ENCODE measurements around the gene BGLAP.

BGLAP gene

DNA sequence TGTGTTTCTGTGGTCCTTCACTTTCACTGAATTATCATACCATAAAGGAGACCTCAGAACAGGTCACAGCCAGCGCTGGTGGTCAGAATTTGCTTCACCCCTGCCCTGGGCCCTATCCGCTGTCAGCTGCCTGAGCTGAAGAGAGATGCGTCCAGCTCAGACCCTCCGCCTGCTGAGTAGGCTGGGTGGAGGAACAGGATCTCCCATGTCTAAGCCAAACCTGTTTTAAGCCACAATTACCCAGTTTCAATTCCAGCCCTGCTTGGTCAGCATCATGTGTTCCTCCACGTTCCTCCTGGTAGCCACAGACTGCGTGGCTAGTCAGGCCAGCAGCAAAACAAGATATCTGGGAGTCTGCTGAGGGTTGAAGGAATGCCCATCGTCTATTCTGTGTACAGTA is 13.5 kb upstream of the BGLAP start:
- no peak for DNase-seq

DNA sequence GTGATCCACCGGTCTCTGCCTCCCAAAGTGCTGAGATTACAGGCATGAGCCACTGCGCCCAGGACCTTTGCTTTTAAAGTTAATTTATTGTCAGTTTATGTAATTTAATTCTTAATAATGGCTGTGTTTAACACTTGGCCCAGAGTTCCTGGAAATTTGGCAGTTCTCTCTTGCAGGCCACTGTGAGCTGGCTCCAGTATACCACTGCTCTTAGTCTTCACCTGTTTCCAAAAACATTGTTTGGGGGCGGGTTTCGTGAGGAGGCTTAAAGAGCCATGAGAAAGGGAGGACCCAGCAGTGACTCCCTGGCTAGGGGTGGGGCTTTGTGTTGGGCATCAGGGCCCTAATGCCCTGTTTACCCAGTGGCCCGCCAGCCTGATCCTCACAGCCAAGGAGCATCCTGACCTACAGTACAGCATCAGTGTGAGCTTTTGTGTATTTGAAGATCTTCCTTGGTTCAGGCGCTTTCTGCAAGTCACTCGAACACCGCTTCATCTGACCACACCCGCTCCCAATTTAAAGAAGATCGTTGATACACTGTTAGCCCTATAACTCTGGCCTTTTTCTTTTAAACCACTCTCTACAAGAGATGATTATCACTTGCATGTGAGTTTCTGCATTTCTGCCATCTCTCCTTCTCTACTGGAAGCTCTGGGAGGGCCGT is 12.0 kb upstream of the BGLAP start:
- no peak for DNase-seq

DNA sequence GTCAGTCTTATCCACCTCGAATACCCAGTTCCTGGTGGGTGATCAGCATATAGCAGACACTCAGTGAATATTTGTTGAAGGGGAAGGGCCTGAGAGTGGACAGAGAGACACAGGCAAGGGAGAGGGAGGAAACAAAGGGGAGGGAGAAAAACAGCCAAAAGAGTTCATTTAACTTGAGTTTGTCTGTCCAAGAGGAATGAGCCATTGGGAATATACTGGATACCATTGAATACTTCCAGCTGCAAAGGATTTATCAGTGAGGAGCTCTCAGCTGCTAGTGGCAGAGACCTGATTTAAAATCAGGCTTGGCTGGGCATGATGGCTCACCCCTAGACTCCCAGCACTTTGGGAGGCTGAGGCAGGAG is 11.5 kb upstream of the BGLAP start:
- no peak for DNase-seq

DNA sequence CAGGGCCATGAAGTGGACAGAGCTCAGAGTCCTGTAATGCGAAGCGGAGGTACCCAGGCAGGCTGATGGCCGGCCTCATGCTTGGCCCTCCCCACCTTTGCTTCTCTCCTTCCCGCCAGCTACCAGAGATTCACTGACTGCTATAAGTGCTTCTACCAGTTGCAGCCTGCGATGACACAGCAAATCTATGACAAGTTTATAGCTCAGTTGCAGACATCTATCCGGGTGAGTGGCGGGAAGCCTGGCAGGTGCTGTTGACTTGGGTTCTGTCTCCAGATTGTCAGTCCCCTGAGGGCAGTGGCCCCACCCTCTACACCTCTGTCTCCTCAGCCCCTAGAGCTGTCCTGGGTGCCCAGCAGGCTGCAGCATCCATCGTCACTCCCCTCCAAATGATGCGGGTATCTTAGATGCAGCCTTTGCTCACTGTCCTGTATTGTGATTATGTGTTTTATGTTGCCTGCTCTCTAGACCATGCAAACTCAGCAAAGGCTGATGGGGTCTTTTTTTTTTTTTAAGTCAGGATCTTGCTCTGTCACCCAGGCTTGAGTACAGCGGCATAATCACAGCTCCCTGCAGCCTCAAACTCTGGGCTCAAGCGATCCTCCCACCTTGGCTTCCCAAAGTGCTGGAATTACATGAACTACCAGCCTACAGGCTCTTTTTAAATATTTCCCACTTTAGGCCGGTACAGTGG is 9.6 kb upstream of the BGLAP start:
- DNase-seq = no peak

DNA sequence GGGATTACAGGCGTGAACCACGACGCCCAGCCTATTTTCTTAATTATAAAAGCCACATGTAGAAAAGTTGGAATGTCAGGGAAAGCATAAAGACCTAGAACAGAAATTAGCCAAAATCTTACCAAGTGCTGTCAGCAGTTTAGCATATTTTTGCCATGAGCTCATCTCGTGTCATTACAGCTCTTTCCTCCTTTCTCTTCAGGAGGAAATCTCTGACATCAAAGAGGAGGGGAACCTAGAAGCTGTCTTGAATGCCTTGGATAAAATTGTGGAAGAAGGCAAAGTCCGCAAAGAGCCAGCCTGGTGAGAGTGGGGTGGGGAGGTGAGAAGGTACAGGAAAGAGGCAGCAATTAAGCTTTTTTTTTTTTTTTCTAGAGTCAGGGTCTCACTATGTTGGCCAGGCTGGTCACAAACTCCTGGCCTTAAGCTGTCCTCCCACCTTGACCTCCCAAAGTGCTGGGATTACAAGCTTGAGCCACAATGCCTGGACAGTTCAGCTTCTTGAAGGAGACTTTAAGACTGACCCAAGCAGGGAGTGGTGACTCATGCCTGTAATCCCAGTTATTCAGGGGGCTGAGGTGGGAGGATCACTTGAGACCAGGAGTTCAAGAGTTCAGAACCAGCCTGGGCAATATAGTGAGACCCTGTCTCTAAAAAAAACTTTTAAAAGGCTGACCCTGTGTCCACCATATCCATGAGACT is 8.4 kb upstream of the BGLAP start:
- no peak for DNase-seq

DNA sequence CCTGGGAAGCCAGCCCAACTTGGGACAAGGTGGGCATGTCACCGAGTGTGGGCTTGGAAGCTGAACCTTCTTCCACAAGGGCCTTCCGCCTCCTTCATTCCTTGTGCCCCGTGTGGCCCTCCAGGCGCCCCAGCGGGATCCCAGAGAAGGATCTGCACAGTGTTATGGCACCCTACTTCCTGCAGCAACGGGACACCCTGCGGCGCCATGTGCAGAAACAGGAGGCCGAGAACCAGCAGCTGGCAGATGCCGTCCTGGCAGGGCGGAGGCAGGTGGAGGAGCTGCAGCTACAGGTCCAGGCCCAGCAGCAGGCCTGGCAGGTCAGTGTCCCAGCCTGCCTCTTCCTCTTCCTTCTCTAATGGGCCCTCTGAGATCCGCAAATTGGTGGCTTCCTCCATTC is 5.8 kb upstream of the BGLAP start:
- no peak for DNase-seq

DNA sequence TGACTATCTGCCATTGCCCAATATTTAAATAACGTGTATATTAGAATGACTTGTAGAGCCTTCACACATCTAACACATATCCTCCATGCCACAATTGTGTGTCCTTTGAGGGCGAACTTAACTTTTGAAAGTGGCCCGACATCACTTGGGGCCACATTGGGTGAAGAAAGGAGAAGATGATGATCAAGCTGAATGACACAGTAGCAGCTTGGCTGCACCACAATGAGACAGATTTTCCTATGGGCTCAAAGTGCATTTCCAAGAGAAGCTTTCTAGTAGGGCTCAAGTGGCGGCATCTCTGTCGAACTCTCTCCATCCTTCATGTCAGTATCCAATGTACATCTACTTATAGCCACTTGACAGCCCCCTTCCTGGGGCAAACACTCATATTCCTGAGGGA is 3.7 kb upstream of the BGLAP start:
- no peak for DNase-seq

DNA sequence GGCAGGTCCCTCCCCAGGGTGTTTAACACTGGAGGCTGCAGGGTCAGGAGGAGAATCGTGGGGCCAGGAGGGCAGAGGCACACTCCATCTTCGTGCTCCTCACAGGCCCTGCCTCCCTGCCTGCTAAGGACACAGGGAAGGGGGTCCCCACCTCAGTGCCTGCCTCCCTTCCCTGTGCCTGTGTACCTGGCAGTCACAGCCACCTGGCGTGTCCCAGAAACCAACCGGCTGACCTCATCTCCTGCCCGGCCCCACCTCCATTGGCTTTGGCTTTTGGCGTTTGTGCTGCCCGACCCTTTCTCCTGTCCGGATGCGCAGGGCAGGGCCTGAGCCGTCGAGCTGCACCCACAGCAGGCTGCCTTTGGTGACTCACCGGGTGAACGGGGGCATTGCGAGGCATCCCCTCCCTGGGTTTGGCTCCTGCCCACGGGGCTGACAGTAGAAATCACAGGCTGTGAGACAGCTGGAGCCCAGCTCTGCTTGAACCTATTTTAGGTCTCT is 623 bp upstream of the BGLAP start:
- no peak for DNase-seq

DNA sequence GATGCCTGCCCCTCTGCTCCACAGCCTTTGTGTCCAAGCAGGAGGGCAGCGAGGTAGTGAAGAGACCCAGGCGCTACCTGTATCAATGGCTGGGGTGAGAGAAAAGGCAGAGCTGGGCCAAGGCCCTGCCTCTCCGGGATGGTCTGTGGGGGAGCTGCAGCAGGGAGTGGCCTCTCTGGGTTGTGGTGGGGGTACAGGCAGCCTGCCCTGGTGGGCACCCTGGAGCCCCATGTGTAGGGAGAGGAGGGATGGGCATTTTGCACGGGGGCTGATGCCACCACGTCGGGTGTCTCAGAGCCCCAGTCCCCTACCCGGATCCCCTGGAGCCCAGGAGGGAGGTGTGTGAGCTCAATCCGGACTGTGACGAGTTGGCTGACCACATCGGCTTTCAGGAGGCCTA is 754 bp downstream of the BGLAP start:
- no peak for DNase-seq

DNA sequence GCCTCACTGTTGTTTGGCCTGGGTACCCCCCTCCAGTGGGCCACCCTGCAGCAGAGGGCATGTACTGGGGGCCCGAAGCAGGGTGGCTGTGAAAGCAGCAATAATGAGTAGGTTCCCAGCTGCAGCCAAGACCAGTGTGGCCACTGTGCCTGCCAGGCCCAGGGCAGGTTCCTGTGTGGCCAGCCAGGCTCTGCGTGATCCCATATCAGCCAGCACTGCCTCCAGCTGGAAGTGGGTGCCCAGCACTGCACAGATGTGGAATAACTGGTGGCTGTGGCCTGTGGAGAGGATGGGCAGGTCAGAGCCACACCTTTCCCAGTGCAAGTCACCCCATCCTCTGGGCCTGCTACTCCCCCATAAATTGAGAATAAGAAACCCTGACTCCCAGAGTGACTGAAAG is 2.1 kb downstream of the BGLAP start:
- DNase-seq = no peak

DNA sequence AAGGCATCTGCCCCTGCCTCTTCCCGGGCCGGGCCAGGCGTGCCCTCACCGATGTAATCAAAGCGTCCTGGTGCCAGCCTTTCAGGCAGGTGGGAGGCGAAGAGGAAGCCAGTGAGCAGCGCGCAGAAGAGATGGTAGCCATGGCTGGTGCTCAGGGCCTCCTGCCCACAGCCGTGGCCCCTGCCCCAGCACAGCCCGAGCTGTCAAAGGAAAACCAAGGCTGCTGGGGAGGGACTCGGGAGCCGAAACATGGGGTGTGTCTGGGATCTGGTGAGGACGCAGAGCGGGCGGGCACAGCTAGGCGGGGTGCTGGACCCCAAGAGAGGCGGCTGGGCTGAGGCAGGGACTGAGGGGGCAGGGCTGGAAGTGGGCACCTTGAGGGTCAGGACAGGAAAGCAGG is 2.7 kb downstream of the BGLAP start:
- DNase-seq = no peak

DNA sequence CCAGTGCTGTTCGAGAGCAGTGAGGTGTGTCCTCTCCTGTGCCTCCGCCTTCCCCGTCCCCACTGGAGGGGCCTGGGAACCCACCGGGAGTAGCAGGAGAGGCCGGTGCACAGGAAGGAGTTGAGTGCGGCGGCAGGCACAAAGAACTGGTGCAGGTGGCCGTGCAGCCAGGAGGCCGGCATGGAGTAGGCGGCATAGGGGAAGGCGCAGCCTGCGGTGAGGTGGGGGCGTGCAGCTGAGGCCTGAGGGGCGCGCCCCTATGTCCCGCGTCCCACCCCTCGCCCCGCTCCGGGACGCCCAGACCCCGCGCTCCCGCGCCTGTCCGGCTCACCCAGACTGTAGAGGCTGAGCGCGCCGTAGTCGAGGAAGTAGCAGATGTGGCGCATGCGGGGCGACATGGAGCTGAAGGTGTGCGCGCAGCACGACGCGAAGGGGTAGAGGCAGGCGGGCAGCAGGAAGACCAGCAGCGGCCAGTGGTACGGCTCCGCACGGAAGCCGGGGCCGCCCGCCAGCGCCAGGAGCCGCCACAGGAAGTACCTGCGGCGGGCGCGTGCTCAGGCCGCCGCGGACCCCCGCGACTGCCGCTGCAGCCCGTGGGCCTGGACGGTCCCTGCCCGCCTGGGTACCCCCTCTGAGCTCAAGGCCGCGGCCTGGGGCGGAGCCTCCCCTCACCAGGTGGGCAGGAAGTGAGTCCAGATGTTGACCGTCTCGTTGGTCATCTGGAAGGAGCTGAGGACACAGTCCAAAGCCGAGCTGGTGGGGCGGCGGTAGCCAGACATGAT is 3.7 kb downstream of the BGLAP start:
- no peak for DNase-seq

DNA sequence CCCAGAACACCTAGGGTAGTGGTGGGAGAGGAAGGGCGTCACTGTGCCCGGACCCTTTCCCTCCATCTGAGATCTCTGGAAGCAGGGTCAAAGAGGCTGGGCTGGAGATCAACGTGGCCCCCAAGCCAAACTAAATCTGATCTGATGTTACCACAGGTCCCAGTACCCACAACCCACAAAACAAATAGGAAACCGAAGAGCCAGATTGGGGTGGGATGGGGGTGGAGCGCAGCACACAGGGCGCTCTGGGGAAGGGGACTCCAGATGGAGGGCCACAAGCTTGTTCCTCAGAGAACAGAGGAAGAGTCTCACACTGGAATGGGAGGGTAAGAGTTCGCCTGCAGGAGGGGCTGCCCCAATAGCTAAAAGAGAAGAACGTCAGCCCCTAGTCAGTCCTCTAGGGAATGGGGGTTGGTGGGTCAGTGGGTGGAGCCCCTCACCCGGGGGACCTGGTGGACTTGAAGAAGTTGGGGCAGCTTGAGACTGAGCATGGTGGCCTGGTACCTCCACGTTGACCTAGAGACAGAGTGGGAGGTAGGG is 4.3 kb downstream of the BGLAP start:
- no peak for DNase-seq

DNA sequence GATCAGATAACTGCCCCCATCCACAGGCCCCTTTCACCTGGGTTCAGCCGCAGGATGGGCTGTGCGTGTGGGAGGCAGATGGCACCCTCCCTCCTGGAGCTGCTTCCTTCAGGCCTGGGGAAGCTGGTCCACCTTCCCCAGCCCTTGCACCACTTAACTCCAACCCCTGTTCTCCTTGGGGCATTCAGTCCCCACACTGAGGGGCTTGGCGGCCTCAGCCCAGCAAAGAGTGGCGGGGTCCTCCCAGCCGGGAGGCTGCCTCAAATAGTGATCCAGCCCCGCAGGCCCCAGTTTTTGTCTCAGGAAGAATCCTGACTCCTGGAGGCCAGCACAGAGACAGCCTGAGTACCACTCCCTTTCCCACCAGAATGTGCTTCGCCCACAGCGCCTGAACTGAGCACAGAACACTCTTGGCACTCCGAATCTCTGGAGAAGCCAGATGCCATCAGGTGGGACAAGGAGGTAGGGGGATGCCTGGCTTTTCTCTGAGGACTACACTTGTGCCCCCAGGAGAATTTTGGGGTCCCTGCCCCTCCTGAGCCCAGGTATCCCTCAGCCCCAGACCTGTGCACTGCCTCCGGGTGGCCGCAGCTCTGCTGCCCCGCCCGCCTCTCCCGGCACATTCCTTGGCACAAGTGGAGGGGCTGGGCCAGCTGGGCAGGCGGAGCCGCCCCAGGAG is 4.9 kb downstream of the BGLAP start:
- no peak for DNase-seq

DNA sequence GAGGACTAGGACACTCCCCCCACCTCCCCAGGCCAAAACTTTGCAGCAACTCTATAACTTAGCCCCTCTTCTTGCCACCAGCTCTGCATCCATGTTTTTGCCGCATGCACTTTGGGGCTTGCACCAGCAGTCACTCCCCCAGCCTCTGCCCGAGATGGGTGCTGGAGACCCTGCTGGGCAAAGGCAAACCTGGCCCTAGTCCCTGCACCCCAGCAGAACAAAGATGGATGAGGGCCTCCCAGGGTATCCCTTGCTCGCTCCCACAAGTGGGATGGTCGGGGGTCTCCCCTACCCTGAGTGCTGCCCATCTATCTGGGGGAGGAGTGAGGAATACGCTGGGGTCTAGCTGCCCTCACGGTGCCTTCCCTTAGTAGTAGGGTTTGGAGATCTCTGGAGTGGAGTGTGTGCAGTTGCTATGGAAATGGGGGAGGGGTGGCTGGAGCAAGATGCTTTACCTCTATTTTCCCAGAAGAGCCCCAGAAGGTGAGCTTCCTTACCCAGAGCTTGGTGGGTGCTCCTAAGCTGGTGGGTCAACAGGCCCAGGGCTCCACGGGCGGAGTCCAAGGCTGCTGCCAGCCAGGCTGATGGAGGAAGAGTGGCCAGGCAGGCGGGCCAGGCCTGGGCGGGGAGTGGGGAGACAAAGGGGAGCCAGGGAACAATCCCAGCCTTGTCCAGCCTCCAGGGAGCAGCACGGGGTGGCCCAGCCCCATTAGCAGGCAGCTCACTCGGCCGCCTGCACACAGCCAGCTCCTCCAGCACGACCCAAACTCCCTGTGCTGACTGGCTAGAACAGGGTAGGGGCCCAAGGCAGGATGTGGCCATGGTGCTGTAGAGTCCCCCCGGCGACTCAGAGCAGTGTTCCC is 5.7 kb downstream of the BGLAP start, which contains the start of gene PAQR6:
PAQR6 (minus strand) TSS at position 597 of the 863 bp plus-strand sequence. CDS start 1,325 bp downstream, outside the sequence.
- DNase-seq = no peak

DNA sequence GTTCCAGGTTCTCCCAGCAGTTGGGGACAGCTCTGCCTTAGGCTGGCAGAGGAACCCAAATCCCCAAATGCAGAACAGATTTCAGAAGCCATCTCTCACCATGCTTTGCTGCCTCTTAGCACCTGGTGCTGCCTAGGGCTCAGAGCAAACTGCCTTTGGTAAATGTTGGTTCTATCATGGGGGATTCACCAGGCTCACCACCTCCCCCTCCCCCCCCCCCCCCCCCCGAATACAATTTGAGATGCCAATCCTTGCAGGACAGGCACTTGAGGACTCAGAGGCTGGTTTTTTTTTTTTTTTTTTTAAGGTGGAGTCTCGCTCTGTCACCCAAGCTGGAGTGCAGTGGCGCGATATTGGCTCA is 6.3 kb downstream of the BGLAP start:
- no peak for DNase-seq

DNA sequence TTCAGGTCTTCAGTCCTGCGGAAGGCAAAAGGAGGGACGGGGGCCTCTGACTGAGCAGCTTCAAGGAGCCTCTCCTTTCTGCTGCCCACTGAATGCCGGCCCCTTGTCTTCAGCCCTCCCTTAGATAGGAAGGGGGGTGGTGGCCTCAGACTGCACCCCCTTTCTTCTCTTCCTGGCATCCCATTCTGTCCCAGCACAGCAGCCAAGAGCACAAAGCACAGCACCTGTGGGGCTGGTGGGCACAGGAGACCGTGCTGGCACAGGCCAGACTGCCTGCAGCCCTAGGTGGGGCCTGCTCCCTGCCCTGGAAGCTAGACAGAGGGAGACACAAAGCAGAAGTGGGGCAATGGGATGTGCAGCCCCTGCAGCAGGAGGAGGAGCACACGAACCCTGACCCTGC is 7.6 kb downstream of the BGLAP start:
- no peak for DNase-seq

DNA sequence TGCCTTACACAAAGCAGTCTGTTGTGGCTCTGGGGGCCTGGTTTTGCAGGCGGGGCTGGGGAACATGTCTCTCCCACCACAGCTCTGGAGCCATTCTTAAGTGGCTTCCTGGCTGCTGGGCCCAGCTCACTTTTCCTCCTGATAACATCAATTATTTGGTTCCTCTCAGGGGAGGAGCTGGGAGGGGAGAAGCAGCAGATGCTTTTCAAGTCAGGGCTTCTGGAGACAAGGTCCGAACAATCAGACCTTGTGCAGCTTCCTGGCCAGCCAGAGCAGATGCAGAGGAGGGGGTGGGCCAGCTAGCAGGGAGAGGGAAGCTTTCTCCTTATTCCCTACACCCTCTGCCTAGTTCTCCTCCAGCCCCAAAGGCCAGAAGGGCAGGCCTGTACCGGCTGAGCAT is 9.5 kb downstream of the BGLAP start:
- peak; percentile 40 for DNase-seq

DNA sequence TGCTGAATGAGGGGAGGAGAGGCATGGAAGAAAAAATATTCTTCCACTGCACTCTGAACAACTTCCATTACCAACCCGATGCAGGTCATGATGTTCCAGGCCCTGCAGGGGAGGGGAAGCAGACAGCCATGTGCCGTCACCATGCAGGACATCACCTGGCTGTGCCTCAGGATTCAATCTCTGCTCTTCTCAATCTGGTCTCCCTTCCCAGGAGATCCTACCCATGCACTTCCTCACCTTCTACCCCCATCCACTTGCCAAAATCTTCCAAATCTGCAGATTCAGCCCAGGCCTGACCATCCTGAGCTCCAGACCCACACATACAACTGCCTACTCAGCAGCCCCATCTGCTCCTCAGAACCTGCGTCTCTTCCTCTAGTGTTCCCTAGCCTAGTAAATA is 11.7 kb downstream of the BGLAP start:
- DNase-seq = no peak

DNA sequence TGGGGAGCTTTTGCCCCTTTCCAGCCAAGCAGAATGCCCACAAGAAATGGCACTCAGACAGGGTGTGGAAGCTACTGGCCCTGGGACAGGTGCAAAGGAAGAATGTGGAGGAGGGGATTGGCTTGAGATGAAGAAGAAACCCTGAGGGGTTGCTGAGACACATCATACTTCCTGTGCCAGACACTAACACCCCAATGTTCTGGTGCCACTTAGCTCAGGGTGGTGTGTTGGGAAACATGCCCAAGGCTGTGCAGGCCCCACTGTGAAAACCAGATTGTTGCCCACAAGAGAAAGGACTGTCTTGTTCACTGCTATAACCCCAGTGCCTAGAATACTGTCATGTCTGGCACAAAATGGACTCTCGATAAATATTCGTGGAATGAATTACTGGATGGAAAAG is 15.7 kb downstream of the BGLAP start:
- no peak for DNase-seq

DNA sequence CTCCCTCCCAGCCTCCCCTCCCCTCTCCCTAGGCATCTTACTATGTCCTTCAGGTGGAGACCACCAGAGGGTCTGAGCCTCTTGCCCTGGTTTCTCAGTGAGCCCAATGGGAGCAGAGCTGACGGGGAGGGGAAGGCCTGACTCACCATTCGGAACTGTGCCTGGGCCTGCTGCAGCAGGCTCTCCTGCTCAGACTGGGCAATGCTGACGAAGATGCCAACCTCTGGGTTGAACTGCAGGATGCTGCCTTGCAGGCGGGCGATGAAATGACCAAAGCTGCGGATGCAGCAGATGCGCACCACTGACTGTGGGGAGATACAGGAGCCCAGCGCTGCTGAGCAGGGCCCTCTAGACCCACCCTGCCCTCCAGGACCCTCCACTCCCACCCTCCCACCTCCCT is 16.9 kb downstream of the BGLAP start:
- no peak for DNase-seq

DNA sequence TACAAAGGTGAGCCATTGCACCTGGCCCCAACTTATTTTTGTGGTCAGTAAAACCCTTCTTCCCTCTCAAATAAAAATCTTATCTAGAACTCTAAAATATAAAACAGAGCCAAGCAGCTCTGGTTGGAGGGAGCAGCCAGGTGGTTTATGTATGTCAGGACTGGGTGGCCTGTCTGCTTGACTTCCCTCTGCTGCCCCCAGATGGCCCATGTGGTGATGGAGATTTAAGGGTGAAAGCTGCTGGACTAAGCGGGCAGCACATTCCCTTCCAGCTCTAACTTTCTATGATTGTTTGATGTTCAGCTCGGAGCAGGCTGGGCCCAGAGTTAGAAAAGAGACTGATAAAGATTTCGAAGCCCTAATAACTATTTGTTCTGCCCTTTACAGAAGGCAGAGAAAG is 17.8 kb downstream of the BGLAP start:
- DNase-seq = no peak

Data from KG1 (cell line).